Osteocyte (in vitro differentiated cells): ENCODE results near the gene MBOAT7. TPM values are rescaled to one million over a fixed set of nuclear protein-coding genes. Genes with fewer than 3 reads are reported as not detected.

Source experiments
- DNase-seq: peaks from one replicate; pipeline ENCODE4 v3.0.0; 2021; ENCODE audit warnings: mixed read lengths; ENCODE audit not compliant: unreplicated experiment; ENCODE audit errors: extremely low spot score
- H3K27ac Mint-ChIP-seq: one replicate; pipeline ENCODE4 v1.8.0; 2021; ENCODE audit warnings: mild to moderate bottlenecking, mixed read lengths; ENCODE audit not compliant: unreplicated experiment
- H3K27me3 Mint-ChIP-seq: one replicate; pipeline ENCODE4 v1.8.0; 2021; ENCODE audit warnings: mixed read lengths; ENCODE audit not compliant: unreplicated experiment
- H3K36me3 Mint-ChIP-seq: one replicate; pipeline ENCODE4 v1.8.0; 2021; ENCODE audit warnings: mixed read lengths; ENCODE audit not compliant: unreplicated experiment
- H3K4me1 Mint-ChIP-seq: one replicate; pipeline ENCODE4 v1.8.0; 2021; ENCODE audit warnings: mixed read lengths; ENCODE audit not compliant: unreplicated experiment
- H3K4me3 Mint-ChIP-seq: one replicate; pipeline ENCODE4 v1.8.0; 2021; ENCODE audit warnings: mild to moderate bottlenecking, moderate library complexity, mixed read lengths; ENCODE audit not compliant: unreplicated experiment
- H3K9me3 Mint-ChIP-seq: one replicate; pipeline ENCODE4 v1.8.0; 2021; ENCODE audit warnings: mixed read lengths; ENCODE audit not compliant: unreplicated experiment
- total RNA-seq: library from RNA; stranded (reverse); gene quantifications from 2 replicates; pipeline ENCODE4 v1.2.1, GENCODE V29; 2021
- TF ChIP-seq, protein P1 (sequence below): fragments of 200-600 bp; sonication (generic); IDR thresholded peaks from 2 replicates; pipeline ENCODE4 v1.5.0; 2021; ENCODE audit warnings: antibody characterized with exemption, mild to moderate bottlenecking, moderate library complexity

The MBOAT7 gene
- total RNA-seq, 1 donor from 2014 or later: 85.2 TPM

DNA sequence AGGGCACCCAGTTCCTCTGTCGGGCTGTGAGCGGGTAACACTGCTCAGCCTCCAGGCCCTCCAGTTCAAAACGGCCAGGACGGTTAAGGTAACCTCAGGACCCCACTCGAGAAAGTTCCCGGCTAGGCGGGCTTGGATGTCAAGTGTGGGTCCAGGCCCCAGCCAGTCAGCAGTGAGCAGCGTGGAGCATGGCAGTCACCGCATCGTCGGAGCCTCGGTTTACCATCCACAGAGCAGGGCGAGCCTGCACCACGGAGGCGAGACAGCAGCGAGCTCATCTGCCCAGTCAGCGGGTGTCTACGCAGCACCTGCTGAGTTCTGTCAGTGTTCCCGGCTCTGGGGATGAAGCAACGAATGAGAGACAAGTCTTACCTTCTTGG, 59.8 kb downstream of the MBOAT7 start:
- no peak for DNase-seq
- peaks cover 11% of the 10 kb centered on the region for H3K36me3 Mint-ChIP-seq
- TF ChIP-seq, protein P1, sequence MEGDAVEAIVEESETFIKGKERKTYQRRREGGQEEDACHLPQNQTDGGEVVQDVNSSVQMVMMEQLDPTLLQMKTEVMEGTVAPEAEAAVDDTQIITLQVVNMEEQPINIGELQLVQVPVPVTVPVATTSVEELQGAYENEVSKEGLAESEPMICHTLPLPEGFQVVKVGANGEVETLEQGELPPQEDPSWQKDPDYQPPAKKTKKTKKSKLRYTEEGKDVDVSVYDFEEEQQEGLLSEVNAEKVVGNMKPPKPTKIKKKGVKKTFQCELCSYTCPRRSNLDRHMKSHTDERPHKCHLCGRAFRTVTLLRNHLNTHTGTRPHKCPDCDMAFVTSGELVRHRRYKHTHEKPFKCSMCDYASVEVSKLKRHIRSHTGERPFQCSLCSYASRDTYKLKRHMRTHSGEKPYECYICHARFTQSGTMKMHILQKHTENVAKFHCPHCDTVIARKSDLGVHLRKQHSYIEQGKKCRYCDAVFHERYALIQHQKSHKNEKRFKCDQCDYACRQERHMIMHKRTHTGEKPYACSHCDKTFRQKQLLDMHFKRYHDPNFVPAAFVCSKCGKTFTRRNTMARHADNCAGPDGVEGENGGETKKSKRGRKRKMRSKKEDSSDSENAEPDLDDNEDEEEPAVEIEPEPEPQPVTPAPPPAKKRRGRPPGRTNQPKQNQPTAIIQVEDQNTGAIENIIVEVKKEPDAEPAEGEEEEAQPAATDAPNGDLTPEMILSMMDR: no peak
- peaks cover 5% of the 10 kb centered on the region for H3K27me3 Mint-ChIP-seq
- no peaks in the 10 kb centered on the region for H3K4me1 Mint-ChIP-seq
- no peaks in the 10 kb centered on the region for H3K9me3 Mint-ChIP-seq
- no peak overlapping the region for H3K4me3 Mint-ChIP-seq
- no peak overlapping the region for H3K27ac Mint-ChIP-seq

DNA sequence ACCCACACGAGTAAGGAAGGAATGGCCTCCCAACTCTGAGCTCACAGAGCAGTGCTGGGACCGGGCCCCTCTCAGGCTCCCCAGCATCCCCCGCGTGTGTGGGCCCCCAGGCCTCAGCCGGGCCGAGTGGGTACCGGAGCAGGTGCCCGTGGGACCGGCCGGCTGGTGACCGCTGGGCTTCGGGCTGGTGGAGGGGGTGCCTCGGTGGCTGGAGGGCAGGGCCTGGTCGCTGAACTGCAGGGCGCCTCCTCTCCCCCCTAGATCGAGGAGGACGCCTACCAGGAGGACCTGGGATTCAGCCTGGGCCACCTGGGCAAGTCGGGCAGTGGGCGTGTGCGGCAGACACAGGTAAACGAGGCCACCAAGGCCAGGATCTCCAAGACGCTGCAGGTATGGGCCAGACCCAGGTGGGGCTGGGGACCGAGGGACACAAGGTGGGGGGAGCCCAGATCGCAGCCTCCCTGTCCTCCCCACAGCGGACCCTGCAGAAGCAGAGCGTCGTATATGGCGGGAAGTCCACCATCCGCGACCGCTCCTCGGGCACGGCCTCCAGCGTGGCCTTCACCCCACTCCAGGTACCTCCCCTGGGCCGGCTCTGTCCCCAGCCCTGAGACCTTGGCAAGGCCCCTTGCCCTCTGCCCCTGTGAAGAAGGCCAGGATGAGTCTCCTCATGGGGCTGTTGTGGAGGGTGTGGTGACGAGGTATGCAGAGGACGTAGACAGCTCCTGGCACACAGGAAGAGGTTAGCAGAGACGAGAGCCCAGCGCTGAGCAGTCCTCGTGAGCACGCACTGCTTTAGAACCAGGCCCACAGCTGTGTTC, 60.4 kb downstream of the MBOAT7 start:
- H3K9me3 Mint-ChIP-seq: no peaks in the 10 kb centered on the region
- H3K4me1 Mint-ChIP-seq: no peaks in the 10 kb centered on the region
- no peak overlapping the region for H3K27ac Mint-ChIP-seq
- no peaks in the 10 kb centered on the region for H3K27me3 Mint-ChIP-seq
- no peak for DNase-seq
- no peak overlapping the region for H3K4me3 Mint-ChIP-seq
- peaks cover 13% of the 10 kb centered on the region for H3K36me3 Mint-ChIP-seq
- TF ChIP-seq, protein P1: no peak

DNA sequence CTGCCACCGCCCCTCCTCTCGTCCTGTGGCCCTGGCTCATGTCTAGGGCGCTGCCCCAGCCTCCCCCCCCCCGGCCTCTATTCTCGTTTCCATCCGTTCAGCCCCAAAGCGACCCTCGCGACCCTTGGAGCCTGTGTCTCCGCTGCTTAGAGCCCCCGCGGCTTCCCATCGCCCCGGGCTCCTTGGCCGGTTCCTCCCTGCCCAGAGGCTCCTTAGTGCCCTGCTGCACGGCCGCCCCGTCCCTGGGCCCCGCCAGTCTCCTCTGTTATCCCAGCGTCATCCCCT, 61.0 kb downstream of the MBOAT7 start:
- DNase-seq: no peak
- Mint-ChIP-seq H3K27me3 (no peaks in the 10 kb centered on the region), H3K36me3 (peaks cover 14% of the 10 kb centered on the region), H3K9me3 (no peaks in the 10 kb centered on the region), H3K4me1 (no peaks in the 10 kb centered on the region), H3K27ac (no peak overlapping the region), H3K4me3 (no peak overlapping the region)
- TF ChIP-seq, protein P1: no peak

DNA sequence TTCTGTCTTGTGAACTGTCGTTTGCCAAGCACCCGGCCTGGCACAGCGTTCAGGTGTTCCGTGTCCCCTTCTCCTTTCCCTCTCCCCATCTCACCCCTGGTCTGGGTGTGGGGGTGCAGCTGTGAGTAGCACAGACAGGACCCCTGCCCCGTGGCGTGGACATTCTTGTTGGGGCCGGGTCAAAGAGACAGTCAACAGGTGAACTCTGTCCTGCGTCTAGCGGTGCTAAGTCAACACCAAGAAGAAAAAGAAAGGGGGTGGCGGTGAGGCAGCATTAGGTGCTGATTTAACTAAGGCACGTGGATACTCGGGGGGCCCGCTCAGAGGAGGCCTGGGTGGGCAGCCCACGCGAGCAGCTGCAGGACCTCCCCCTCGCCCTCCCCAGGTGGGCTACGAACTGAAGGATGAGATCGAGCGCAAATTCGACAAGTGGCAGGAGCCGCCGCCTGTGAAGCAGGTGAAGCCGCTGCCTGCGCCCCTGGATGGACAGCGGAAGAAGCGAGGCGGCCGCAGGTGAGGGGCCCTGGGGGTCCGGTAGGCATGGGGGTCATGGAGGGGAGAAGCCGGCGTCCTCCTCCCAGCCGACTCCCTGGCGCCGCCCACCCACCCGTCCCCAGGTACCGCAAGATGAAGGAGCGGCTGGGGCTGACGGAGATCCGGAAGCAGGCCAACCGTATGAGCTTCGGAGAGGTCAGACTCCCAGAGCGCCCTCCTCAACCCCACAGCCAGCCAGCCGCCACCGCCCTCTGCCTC, 61.5 kb downstream of the MBOAT7 start:
- no peak overlapping the region for H3K27ac Mint-ChIP-seq
- H3K4me1 Mint-ChIP-seq: no peaks in the 10 kb centered on the region
- TF ChIP-seq, protein P1: no peak
- peaks cover 16% of the 10 kb centered on the region for H3K36me3 Mint-ChIP-seq
- no peak for DNase-seq
- H3K27me3 Mint-ChIP-seq: no peaks in the 10 kb centered on the region
- no peak overlapping the region for H3K4me3 Mint-ChIP-seq
- no peaks in the 10 kb centered on the region for H3K9me3 Mint-ChIP-seq

DNA sequence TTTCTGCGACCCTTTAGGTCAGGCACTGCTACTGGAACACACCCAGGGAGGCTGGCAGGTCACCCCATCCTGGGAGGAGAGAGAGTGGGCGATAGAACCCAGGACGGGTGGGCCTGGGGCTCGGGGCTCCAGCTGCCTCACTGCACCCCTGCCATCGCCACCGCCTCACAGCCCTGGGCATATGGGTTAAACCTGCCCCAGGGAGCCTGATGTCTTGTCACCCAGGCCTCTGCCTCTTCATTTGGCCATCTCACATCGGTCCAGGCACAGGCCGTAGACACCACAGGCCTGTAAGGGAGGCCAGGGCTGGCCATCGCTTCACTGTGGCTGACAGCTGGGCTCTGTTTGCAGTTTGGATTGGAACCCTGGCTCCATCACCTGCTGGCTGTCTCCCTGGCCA, 63.7 kb downstream of the MBOAT7 start:
- H3K27ac Mint-ChIP-seq: no peak overlapping the region
- peaks cover 24% of the 10 kb centered on the region for H3K36me3 Mint-ChIP-seq
- H3K4me3 Mint-ChIP-seq: no peak overlapping the region

More for the DNA sequence above, 63.7 kb downstream of the MBOAT7 start:
- no peak for DNase-seq
- no peaks in the 10 kb centered on the region for H3K27me3 Mint-ChIP-seq
- TF ChIP-seq, protein P1: no peak
- H3K4me1 Mint-ChIP-seq: no peaks in the 10 kb centered on the region
- H3K9me3 Mint-ChIP-seq: no peaks in the 10 kb centered on the region
